Trophoblast cell (in vitro differentiated cells and primary cell): ENCODE measurements around the gene SENP3.

Experiments used
- DNase-seq, 2 donors: peaks; one replicate each; pipeline ENCODE4 v3.0.0-alpha.2; 2016
- H2AFZ ChIP-seq: 2 replicates; pipeline ENCODE4 v1.6.1; 2013; ENCODE audit warnings: low read length, moderate library complexity, mild to moderate bottlenecking; ENCODE audit not compliant: insufficient read depth, poor library complexity
- H2AK5ac ChIP-seq: 2 replicates; pipeline ENCODE4 v1.6.1; 2013; ENCODE audit warnings: mild to moderate bottlenecking, low read length
- H2BK120ac ChIP-seq: 2 replicates; pipeline ENCODE4 v1.6.1; 2013; ENCODE audit warnings: low read length, mild to moderate bottlenecking, moderate library complexity; ENCODE audit not compliant: insufficient read depth, poor library complexity
- H2BK12ac ChIP-seq: 2 replicates; pipeline ENCODE4 v1.6.1; 2013; ENCODE audit warnings: mild to moderate bottlenecking, low read length, moderate library complexity
- H2BK5ac ChIP-seq: 2 replicates; pipeline ENCODE4 v1.6.1; 2013; ENCODE audit warnings: low read length, low read depth, moderate library complexity, mild to moderate bottlenecking; ENCODE audit not compliant: poor library complexity
- H3K14ac ChIP-seq: 2 replicates; pipeline ENCODE4 v1.6.1; 2013; ENCODE audit warnings: mild to moderate bottlenecking, low read length
- H3K18ac ChIP-seq: 2 replicates; pipeline ENCODE4 v1.6.1; 2013; ENCODE audit warnings: mild to moderate bottlenecking, low read length
- H3K23ac ChIP-seq: 2 replicates; pipeline ENCODE4 v1.6.1; 2013; ENCODE audit warnings: low read length
- H3K27ac ChIP-seq: 2 replicates; pipeline ENCODE4 v1.5.1; 2013; ENCODE audit warnings: low read depth, mild to moderate bottlenecking, inconsistent platforms, low read length, moderate library complexity
- H3K27me3 ChIP-seq: 2 replicates; pipeline ENCODE4 v1.6.1; 2013; ENCODE audit warnings: inconsistent platforms, mild to moderate bottlenecking, low read length, moderate library complexity; ENCODE audit not compliant: insufficient read depth
- H3K36me3 ChIP-seq, 2 experiments: 1 replicate in 1 of 2; 2 replicates in 1 of 2; pipeline ENCODE4 v1.6.1; 2013; ENCODE audit warnings: low read length in 2 of 2, mild to moderate bottlenecking in 2 of 2, moderate library complexity in 1 of 2; ENCODE audit not compliant: insufficient read depth in 2 of 2, control insufficient read depth in 1 of 2
- H3K4ac ChIP-seq: 2 replicates; pipeline ENCODE4 v1.6.1; 2013; ENCODE audit warnings: low read depth, mild to moderate bottlenecking, low read length, moderate library complexity
- H3K4me1 ChIP-seq, 2 experiments: 1 replicate in 1 of 2; 2 replicates in 1 of 2; pipeline ENCODE4 v1.6.1; 2013; ENCODE audit warnings: low read length in 2 of 2, mild to moderate bottlenecking in 2 of 2, moderate library complexity in 1 of 2; ENCODE audit not compliant: insufficient read depth in 2 of 2, control insufficient read depth in 1 of 2
- H3K4me2 ChIP-seq: 2 replicates; pipeline ENCODE4 v1.6.1; 2013; ENCODE audit warnings: inconsistent platforms, mild to moderate bottlenecking, low read length, moderate library complexity
- H3K4me3 ChIP-seq: 2 replicates; pipeline ENCODE4 v1.5.1; 2013; ENCODE audit warnings: mild to moderate bottlenecking, low read depth, low read length, inconsistent platforms
- H3K79me1 ChIP-seq: one replicate; pipeline ENCODE4 v1.6.1; 2013; ENCODE audit warnings: low read length
- H3K79me2 ChIP-seq: 2 replicates; pipeline ENCODE4 v1.6.1; 2013; ENCODE audit warnings: low read length, mild to moderate bottlenecking; ENCODE audit not compliant: control insufficient read depth, insufficient read depth, poor library complexity
- H3K9ac ChIP-seq: 2 replicates; pipeline ENCODE4 v1.6.1; 2013; ENCODE audit warnings: mild to moderate bottlenecking, low read length
- H3K9me3 ChIP-seq: 2 replicates; pipeline ENCODE4 v1.6.1; 2013; ENCODE audit warnings: low read depth, mild to moderate bottlenecking, control low read depth, inconsistent platforms, low read length; ENCODE audit not compliant: insufficient read depth
- H4K12ac ChIP-seq: 2 replicates; pipeline ENCODE4 v1.6.1; 2013; ENCODE audit warnings: low read depth, mild to moderate bottlenecking, low read length, moderate library complexity
- H4K8ac ChIP-seq: 2 replicates; pipeline ENCODE4 v1.6.1; 2013; ENCODE audit warnings: low read depth, mild to moderate bottlenecking, low read length, moderate library complexity
- H4K91ac ChIP-seq: one replicate; pipeline ENCODE4 v1.6.1; 2013; ENCODE audit warnings: low read depth, mild to moderate bottlenecking, low read length, moderate library complexity
- WGBS: extraction: QIAGEN DNeasy Blood & Tissue Kit; methylation state at CpG from one replicate; pipeline ENCODE4 v1.1.7; 2013; ENCODE audit warnings: missing lambda C conversion rate; ENCODE audit not compliant: insufficient read length, insufficient coverage; ENCODE audit errors: extremely low coverage; 5-methylcytosine and 5-hydroxymethylcytosine counted together

The SENP3 gene

GRCh38 chr17:7557147-7557764 lies 4.5 kb upstream of the SENP3 start:
- H4K8ac ChIP-seq, result no peak overlapping the region
- H3K18ac ChIP-seq, result no peak overlapping the region
- no peak overlapping the region for H4K91ac ChIP-seq
- no peaks in the 10 kb centered on the region for H3K9me3 ChIP-seq
- H3K79me2 ChIP-seq, result peaks cover 8% of the 10 kb centered on the region
- H4K12ac ChIP-seq, result no peak overlapping the region
- no peaks in the 10 kb centered on the region for H3K27me3 ChIP-seq
- no peaks in the 10 kb centered on the region for H3K36me3 ChIP-seq
- no peak overlapping the region for H2BK12ac ChIP-seq
- no peak overlapping the region for H2AFZ ChIP-seq
- H3K23ac ChIP-seq, result no peak overlapping the region
- no peak for DNase-seq
- H2AK5ac ChIP-seq, result no peak overlapping the region
- no peak overlapping the region for H2BK120ac ChIP-seq
- H2BK5ac ChIP-seq, result no peak overlapping the region
- H3K27ac ChIP-seq, result no peak overlapping the region
- peaks cover 4 to 7% of the 10 kb centered on the region in 2 experiments for H3K4me1 ChIP-seq
- H3K79me1 ChIP-seq, result peaks cover 11% of the 10 kb centered on the region
- no peak overlapping the region for H3K4ac ChIP-seq
- H3K4me2 ChIP-seq, result no peak overlapping the region
- no peak overlapping the region for H3K9ac ChIP-seq
- 100% methylated on average over 1 of the region's 19 CpGs for WGBS
- H3K4me3 ChIP-seq, result no peak overlapping the region
- no peak overlapping the region for H3K14ac ChIP-seq

DNA sequence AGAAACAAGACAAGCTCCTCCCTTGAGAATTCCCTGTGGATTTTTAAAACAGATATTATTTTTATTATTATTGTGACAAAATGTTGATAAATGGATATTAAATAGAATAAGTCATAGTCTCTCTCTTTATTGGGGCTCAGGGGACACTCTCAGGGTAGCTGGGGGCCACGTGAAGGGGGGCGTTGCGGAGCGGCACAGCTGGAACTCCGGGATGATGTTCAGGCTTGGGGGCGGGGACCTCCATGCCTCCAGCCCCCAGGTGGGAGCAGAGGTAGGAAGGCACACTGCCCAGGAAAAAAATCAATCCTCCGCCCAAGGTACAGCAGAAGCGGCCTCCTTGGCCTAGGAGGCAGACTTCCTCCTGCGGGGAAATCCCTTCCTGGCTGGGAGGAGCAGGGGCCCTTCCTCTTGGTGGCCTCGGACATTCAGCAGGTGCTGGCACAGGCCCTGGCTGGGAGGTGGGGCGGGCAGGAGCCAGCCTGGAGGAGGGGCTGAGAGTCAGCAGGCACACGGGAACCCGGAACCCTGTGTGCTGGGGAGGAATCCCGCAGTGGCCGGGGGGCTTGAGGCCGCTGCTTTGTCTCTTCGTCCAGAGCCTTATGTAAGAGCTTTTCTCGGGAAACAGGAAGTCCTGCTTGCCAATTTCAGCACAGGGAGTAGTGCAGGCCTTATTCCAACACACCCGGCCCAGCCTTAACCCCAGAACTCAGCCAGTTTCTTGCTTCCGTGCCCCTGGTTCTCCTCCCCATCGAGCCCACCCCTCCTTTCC lies 3.8 kb upstream of the SENP3 start:
- no peak for DNase-seq
- Histone ChIP-seq H2AK5ac (no peak overlapping the region), H3K9ac (peak overlapping the region; percentile 8), H3K18ac (no peak overlapping the region), H3K27me3 (no peaks in the 10 kb centered on the region), H3K79me1 (peaks cover 11% of the 10 kb centered on the region), H3K79me2 (peaks cover 11% of the 10 kb centered on the region), H2AFZ (peak overlapping the region; percentile 57), H3K4ac (no peak overlapping the region), H3K9me3 (no peaks in the 10 kb centered on the region), H4K91ac (peak overlapping the region; percentile 65), H3K14ac (peak overlapping the region; percentile 20), H3K4me1 (peaks cover 4 to 12% of the 10 kb centered on the region in 2 experiments), H3K27ac (no peak overlapping the region), H4K8ac (peak overlapping the region; percentile 70), H4K12ac (peak overlapping the region; percentile 22), H3K4me2 (peak overlapping the region; percentile 41), H3K4me3 (no peak overlapping the region), H3K23ac (no peak overlapping the region), H3K36me3 (peaks cover 0 to under 1% of the 10 kb centered on the region in 2 experiments), H2BK120ac (no peak overlapping the region), H2BK5ac (no peak overlapping the region), H2BK12ac (no peak overlapping the region)
- WGBS, result no CpG with 5 or more reads among the region's 21 CpGs

GRCh38 chr17:7558544-7559319 lies 3.0 kb upstream of the SENP3 start, which contains the start of gene TNFSF13:
TNFSF13 (plus strand) TSS chr17:7558750; CDS start chr17:7559040, 290 bp downstream.
- peak within 1 kb of the TSS; percentile 57 for H2AFZ ChIP-seq
- no CpG with 5 or more reads among the region's 16 CpGs for WGBS
- peaks cover 11% of the 10 kb centered on the region for H3K79me1 ChIP-seq

More at GRCh38 chr17:7558544-7559319, 3.0 kb upstream of the SENP3 start, which contains the start of gene TNFSF13:
- Histone ChIP-seq H3K4me3 (no peak within 1 kb of the TSS), H3K23ac (no peak within 1 kb of the TSS), H4K91ac (peak within 1 kb of the TSS; percentile 65), H4K12ac (peak within 1 kb of the TSS; percentile 22), H3K9me3 (no peaks in the 10 kb centered on the region), H2AK5ac (peak within 1 kb of the TSS; percentile 48), H2BK120ac (no peak within 1 kb of the TSS), H3K4me2 (peak within 1 kb of the TSS; percentile 41), H3K27ac (no peak within 1 kb of the TSS), H3K9ac (peak within 1 kb of the TSS; percentile 8), H2BK5ac (no peak within 1 kb of the TSS), H3K36me3 (peaks cover 4 to 8% of the 10 kb centered on the region in 2 experiments), H4K8ac (peak within 1 kb of the TSS; percentile 70), H3K4me1 (peaks cover 4 to 12% of the 10 kb centered on the region in 2 experiments), H3K4ac (peak within 1 kb of the TSS; percentile 12), H3K18ac (no peak within 1 kb of the TSS), H3K14ac (peak within 1 kb of the TSS; percentile 20), H3K27me3 (no peaks in the 10 kb centered on the region), H3K79me2 (peaks cover 11% of the 10 kb centered on the region), H2BK12ac (no peak within 1 kb of the TSS)
- no peak for DNase-seq
